Gastrocnemius medialis (tissue), 4 donors: ENCODE results near the gene MAD1L1.

Experiments used
- POLR2A ChIP-seq, 2 donors: fragments of 450-650 bp; IDR thresholded peaks; one replicate each; pipeline ENCODE4 v1.6.1; 2017; ENCODE audit warnings: antibody characterized with exemption in 2 of 2, mild to moderate bottlenecking in 2 of 2, moderate library complexity in 2 of 2
- TF ChIP-seq, protein P1 (sequence below), 5 experiments: fragments of 450-650 bp in 3 of 5; fragments of 200-600 bp in 2 of 5; sonication (generic) in 2 of 5; IDR thresholded peaks in 4 of 5; conservative IDR thresholded peaks in 1 of 5; 1 replicate in 4 of 5; 2 replicates in 1 of 5; pipeline ENCODE4 v1.5.1; 2016 to 2019; ENCODE audit warnings: antibody characterized with exemption in 5 of 5, mild to moderate bottlenecking in 3 of 5, moderate library complexity in 3 of 5

GRCh38 chr7:2211259-2211880 lies 21.4 kb downstream of the MAD1L1 start:
- TF ChIP-seq, protein P1, sequence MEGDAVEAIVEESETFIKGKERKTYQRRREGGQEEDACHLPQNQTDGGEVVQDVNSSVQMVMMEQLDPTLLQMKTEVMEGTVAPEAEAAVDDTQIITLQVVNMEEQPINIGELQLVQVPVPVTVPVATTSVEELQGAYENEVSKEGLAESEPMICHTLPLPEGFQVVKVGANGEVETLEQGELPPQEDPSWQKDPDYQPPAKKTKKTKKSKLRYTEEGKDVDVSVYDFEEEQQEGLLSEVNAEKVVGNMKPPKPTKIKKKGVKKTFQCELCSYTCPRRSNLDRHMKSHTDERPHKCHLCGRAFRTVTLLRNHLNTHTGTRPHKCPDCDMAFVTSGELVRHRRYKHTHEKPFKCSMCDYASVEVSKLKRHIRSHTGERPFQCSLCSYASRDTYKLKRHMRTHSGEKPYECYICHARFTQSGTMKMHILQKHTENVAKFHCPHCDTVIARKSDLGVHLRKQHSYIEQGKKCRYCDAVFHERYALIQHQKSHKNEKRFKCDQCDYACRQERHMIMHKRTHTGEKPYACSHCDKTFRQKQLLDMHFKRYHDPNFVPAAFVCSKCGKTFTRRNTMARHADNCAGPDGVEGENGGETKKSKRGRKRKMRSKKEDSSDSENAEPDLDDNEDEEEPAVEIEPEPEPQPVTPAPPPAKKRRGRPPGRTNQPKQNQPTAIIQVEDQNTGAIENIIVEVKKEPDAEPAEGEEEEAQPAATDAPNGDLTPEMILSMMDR (IDR thresholded peaks at IDR 0.05 in 4 of 5, conservative IDR thresholded peaks at IDR 0.05 in 1 of 5) = no peak
- TF ChIP-seq POLR2A (IDR thresholded peaks at IDR 0.05) = no peak
